H9 (cell line): ENCODE data around the gene CDK14. TPM values are rescaled to one million over a fixed set of nuclear protein-coding genes. Genes with fewer than 3 reads are reported as not detected.

ENCODE experiments used
- DNase-seq: peaks from one replicate; pipeline ENCODE4 v3.0.0-alpha.2; 2017
- H2AFZ ChIP-seq: one replicate; pipeline ENCODE4 v1.6.1; 2013; ENCODE audit warnings: mild to moderate bottlenecking, low read length, control low read depth, moderate library complexity
- H2AK5ac ChIP-seq: 2 replicates; pipeline ENCODE4 v1.6.1; 2013; ENCODE audit warnings: low read length, control low read depth, mixed read lengths; ENCODE audit not compliant: insufficient read length
- H2BK120ac ChIP-seq: one replicate; pipeline ENCODE4 v1.6.1; 2013; ENCODE audit warnings: low read depth, mild to moderate bottlenecking, low read length, control low read depth, inconsistent platforms; ENCODE audit not compliant: poor library complexity, severe bottlenecking
- H2BK12ac ChIP-seq: 2 replicates; pipeline ENCODE4 v1.6.1; 2013; ENCODE audit warnings: low read length, control low read depth, mixed read lengths, low read depth; ENCODE audit not compliant: insufficient read length
- H2BK15ac ChIP-seq: 2 replicates; pipeline ENCODE4 v1.6.1; 2013; ENCODE audit warnings: low read depth, low read length, control low read depth
- H2BK20ac ChIP-seq: one replicate; pipeline ENCODE4 v1.6.1; 2013; ENCODE audit warnings: low read depth, mild to moderate bottlenecking, low read length, control low read depth, inconsistent platforms; ENCODE audit not compliant: poor library complexity, severe bottlenecking
- H2BK5ac ChIP-seq: 2 replicates; pipeline ENCODE4 v1.6.1; 2013; ENCODE audit warnings: low read length, control low read depth, mixed read lengths; ENCODE audit not compliant: insufficient read length
- H3K14ac ChIP-seq: 2 replicates; pipeline ENCODE4 v1.6.1; 2013; ENCODE audit warnings: low read length, control low read depth; ENCODE audit not compliant: insufficient read depth
- H3K18ac ChIP-seq: 2 replicates; pipeline ENCODE4 v1.6.1; 2013; ENCODE audit warnings: low read depth, mild to moderate bottlenecking, mixed read lengths, low read length, control low read depth; ENCODE audit not compliant: insufficient read length
- H3K23ac ChIP-seq: 2 replicates; pipeline ENCODE4 v1.6.1; 2013; ENCODE audit warnings: low read length, control low read depth, mixed read lengths, low read depth; ENCODE audit not compliant: insufficient read length
- H3K23me2 ChIP-seq: 2 replicates; pipeline ENCODE4 v1.6.1; 2013; ENCODE audit warnings: low read depth, mild to moderate bottlenecking, mixed read lengths, low read length, control low read depth; ENCODE audit not compliant: insufficient read length, poor library complexity, severe bottlenecking
- H3K27ac ChIP-seq: 2 replicates; pipeline ENCODE4 v1.5.1; 2013; ENCODE audit warnings: low read length, control low read depth, mixed read lengths, low read depth; ENCODE audit not compliant: insufficient read length
- H3K27me3 ChIP-seq: 2 replicates; pipeline ENCODE4 v1.6.1; 2013; ENCODE audit warnings: low read length, control low read depth, inconsistent platforms; ENCODE audit not compliant: insufficient read depth
- H3K4ac ChIP-seq: 2 replicates; pipeline ENCODE4 v1.6.1; 2013; ENCODE audit warnings: low read depth, mild to moderate bottlenecking, control low read depth, inconsistent platforms, low read length, moderate library complexity
- H3K4me1 ChIP-seq: 2 replicates; pipeline ENCODE4 v1.6.1; 2013; ENCODE audit warnings: low read length, control low read depth, inconsistent platforms; ENCODE audit not compliant: insufficient read depth
- H3K4me2 ChIP-seq: 2 replicates; pipeline ENCODE4 v1.6.1; 2013; ENCODE audit warnings: low read length, control low read depth, mixed read lengths; ENCODE audit not compliant: insufficient read length, insufficient read depth
- H3K56ac ChIP-seq: 2 replicates; pipeline ENCODE4 v1.6.1; 2013; ENCODE audit warnings: low read depth, mild to moderate bottlenecking, mixed read lengths, low read length, control low read depth; ENCODE audit not compliant: insufficient read length
- H3K79me1 ChIP-seq: 2 replicates; pipeline ENCODE4 v1.6.1; 2013; ENCODE audit warnings: low read depth, mild to moderate bottlenecking, moderate library complexity, low read length, control low read depth, inconsistent platforms; ENCODE audit not compliant: insufficient read depth, poor library complexity, severe bottlenecking
- H3K79me2 ChIP-seq: 2 replicates; pipeline ENCODE4 v1.6.1; 2013; ENCODE audit warnings: low read length, control low read depth, inconsistent platforms; ENCODE audit not compliant: insufficient read depth
- H3K9ac ChIP-seq: 2 replicates; pipeline ENCODE4 v1.6.1; 2013; ENCODE audit warnings: low read length, control low read depth, mixed read lengths; ENCODE audit not compliant: insufficient read length; ENCODE audit errors: extremely low read depth
- H3K9me3 ChIP-seq: one replicate; pipeline ENCODE4 v1.6.1; 2013; ENCODE audit warnings: low read depth, low read length, inconsistent platforms; ENCODE audit not compliant: control insufficient read depth
- H3T11ph ChIP-seq: one replicate; pipeline ENCODE4 v1.6.1; 2013; ENCODE audit warnings: mild to moderate bottlenecking, low read length, control low read depth, inconsistent platforms
- H4K20me1 ChIP-seq: one replicate; pipeline ENCODE4 v1.6.1; 2013; ENCODE audit not compliant: control insufficient read depth, insufficient read length, insufficient read depth
- H4K5ac ChIP-seq: 2 replicates; pipeline ENCODE4 v1.6.1; 2013; ENCODE audit warnings: low read depth, mild to moderate bottlenecking, mixed read lengths, low read length, control low read depth; ENCODE audit not compliant: insufficient read length
- H4K8ac ChIP-seq: replicated peaks from 2 replicates; pipeline ENCODE4 v1.6.1; 2013; ENCODE audit warnings: low read length, control low read depth, mixed read lengths, low read depth; ENCODE audit not compliant: insufficient read length
- H4K91ac ChIP-seq: 2 replicates; pipeline ENCODE4 v1.6.1; 2013; ENCODE audit warnings: low read depth, mild to moderate bottlenecking, moderate library complexity, mixed read lengths, low read length, control low read depth; ENCODE audit not compliant: insufficient read length
- H3K27ac Mint-ChIP-seq, 3 experiments: 2 replicates in 2 of 3; 3 replicates in 1 of 3; pipeline ENCODE4 v1.8.0; 2020 to 2021; ENCODE audit warnings: mixed read lengths in 3 of 3, mild to moderate bottlenecking in 1 of 3, moderate library complexity in 1 of 3
- H3K27me3 Mint-ChIP-seq: 2 replicates; pipeline ENCODE4 v1.8.0; 2021; ENCODE audit warnings: low read depth, mild to moderate bottlenecking, moderate library complexity, mixed read lengths
- H3K36me3 Mint-ChIP-seq, 3 experiments: 2 replicates in 2 of 3; 3 replicates in 1 of 3; pipeline ENCODE4 v1.8.0; 2020 to 2021; ENCODE audit warnings: low read depth in 3 of 3, mixed read lengths in 3 of 3; ENCODE audit not compliant: insufficient read depth in 1 of 3
- H3K4me1 Mint-ChIP-seq, 2 experiments: 2 replicates each; pipeline ENCODE4 v1.8.0; 2020; ENCODE audit warnings: mixed read lengths in 2 of 2
- H3K4me3 Mint-ChIP-seq, 2 experiments: 2 replicates in 1 of 2; 3 replicates in 1 of 2; pipeline ENCODE4 v1.8.0; 2020 to 2021; ENCODE audit warnings: mild to moderate bottlenecking in 2 of 2, mixed read lengths in 2 of 2, moderate library complexity in 1 of 2
- H3K9me3 Mint-ChIP-seq, 2 experiments: 2 replicates in 1 of 2; 3 replicates in 1 of 2; pipeline ENCODE4 v1.8.0; 2020; ENCODE audit warnings: mild to moderate bottlenecking in 2 of 2, mixed read lengths in 2 of 2, moderate library complexity in 1 of 2
- whole genome bisulfite sequencing: extraction: QIAGEN DNeasy Blood & Tissue Kit; methylation state at CpG from one replicate; pipeline ENCODE4 v1.1.7; 2013; ENCODE audit warnings: missing lambda C conversion rate, low lambda C conversion rate, mixed read lengths; ENCODE audit not compliant: insufficient read length; ENCODE audit errors: extremely low coverage; 5-methylcytosine and 5-hydroxymethylcytosine counted together
- total RNA-seq: library from RNA; stranded (reverse); gene quantifications from 2 replicates; pipeline ENCODE4 v1.2.1, GENCODE V29; 2021
- TF ChIP-seq, protein P1 (sequence below): fragments of 200-600 bp; sonication (generic); conservative IDR thresholded peaks from 3 replicates; pipeline ENCODE4 v1.8.0; 2021; ENCODE audit warnings: antibody characterized with exemption, mild to moderate bottlenecking

CDK14 gene
- total RNA-seq, 1 experiment from 2014 or later: 23.9 TPM

DNA sequence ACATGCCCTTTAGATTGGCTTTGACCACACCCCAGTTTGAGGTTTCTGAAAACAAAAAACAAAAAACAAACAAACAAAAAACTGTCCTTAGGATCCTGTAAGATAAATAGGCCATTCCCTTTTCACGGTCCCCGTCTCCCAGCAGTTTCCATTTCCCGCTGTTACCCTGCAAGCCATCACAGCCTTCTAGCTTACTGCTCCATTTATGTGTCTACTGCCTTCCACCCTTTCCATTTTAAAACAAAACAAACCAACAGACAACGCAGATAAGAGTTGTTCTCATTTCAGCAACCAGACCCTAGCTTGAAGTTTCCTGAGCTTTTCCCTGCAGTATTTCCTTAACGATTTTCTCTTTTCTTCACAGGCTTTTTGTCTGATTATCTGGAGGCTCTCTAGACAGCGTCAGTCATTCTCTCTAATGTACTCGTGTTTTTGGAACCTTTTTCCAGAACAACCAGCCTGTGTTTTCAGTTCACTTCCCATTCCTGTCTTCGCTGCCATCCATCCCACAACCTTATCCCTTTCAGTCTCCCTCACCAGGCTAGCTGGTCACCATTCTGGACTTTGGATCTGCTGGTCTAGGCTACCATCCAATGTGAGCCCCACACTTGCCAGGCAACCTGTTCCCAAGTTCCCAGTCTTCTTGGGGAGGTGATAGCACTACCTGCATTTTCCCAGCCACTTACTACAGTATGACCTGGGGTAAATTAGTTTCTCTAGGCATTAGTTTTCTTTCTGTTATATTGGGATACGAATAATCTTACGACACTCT, 350.8 kb downstream of the CDK14 start:
- Histone ChIP-seq H3K56ac (no peak overlapping the region), H3K9me3 (no peaks in the 10 kb centered on the region), H2BK12ac (no peak overlapping the region), H3K4me2 (no peak overlapping the region), H3K4ac (no peak overlapping the region), H4K20me1 (no peaks in the 10 kb centered on the region), H3K79me2 (no peaks in the 10 kb centered on the region), H4K5ac (no peak overlapping the region), H3K23me2 (no peaks in the 10 kb centered on the region), H3K79me1 (no peaks in the 10 kb centered on the region), H3K9ac (no peak overlapping the region), H2BK15ac (no peak overlapping the region), H3K27ac (no peak overlapping the region), H2AK5ac (no peak overlapping the region), H4K8ac (no peak overlapping the region), H3K14ac (no peak overlapping the region), H2BK120ac (no peak overlapping the region), H3K4me1 (peaks cover 1% of the 10 kb centered on the region; the same call in 1 of the 2 replicates), H3K18ac (no peak overlapping the region), H2BK20ac (peak overlapping the region; percentile 26), H3K27me3 (no peaks in the 10 kb centered on the region), H3T11ph (no peak overlapping the region), H2BK5ac (no peak overlapping the region), H2AFZ (no peak overlapping the region), H4K91ac (no peak overlapping the region), H3K23ac (no peak overlapping the region)
- TF ChIP-seq, protein P1, sequence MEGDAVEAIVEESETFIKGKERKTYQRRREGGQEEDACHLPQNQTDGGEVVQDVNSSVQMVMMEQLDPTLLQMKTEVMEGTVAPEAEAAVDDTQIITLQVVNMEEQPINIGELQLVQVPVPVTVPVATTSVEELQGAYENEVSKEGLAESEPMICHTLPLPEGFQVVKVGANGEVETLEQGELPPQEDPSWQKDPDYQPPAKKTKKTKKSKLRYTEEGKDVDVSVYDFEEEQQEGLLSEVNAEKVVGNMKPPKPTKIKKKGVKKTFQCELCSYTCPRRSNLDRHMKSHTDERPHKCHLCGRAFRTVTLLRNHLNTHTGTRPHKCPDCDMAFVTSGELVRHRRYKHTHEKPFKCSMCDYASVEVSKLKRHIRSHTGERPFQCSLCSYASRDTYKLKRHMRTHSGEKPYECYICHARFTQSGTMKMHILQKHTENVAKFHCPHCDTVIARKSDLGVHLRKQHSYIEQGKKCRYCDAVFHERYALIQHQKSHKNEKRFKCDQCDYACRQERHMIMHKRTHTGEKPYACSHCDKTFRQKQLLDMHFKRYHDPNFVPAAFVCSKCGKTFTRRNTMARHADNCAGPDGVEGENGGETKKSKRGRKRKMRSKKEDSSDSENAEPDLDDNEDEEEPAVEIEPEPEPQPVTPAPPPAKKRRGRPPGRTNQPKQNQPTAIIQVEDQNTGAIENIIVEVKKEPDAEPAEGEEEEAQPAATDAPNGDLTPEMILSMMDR: no peak
- Mint-ChIP-seq H3K4me3 (no peak overlapping the region), H3K27ac (peak overlapping the region; percentile 17 to 50 (median 32); a peak in 6 of 7 replicates), H3K27me3 (no peaks in the 10 kb centered on the region), H3K36me3 (no peaks in the 10 kb centered on the region; a peak in 1 of 7 replicates), H3K9me3 (no peaks in the 10 kb centered on the region), H3K4me1 (peaks cover 15 to 18% of the 10 kb centered on the region in 2 experiments)
- no CpG with 5 or more reads among the region's 10 CpGs for WGBS
- no peak for DNase-seq
